H9 (cell line): Measurements from ENCODE around the gene MGAT5B. TPM values are rescaled to one million over a fixed set of nuclear protein-coding genes. Genes with fewer than 3 reads are reported as not detected.

Experiments
- DNase-seq: peaks from one replicate; pipeline ENCODE4 v3.0.0-alpha.2; 2017
- H2AFZ ChIP-seq: one replicate; pipeline ENCODE4 v1.6.1; 2013; ENCODE audit warnings: mild to moderate bottlenecking, low read length, control low read depth, moderate library complexity
- H2AK5ac ChIP-seq: 2 replicates; pipeline ENCODE4 v1.6.1; 2013; ENCODE audit warnings: low read length, control low read depth, mixed read lengths; ENCODE audit not compliant: insufficient read length
- H2BK120ac ChIP-seq: one replicate; pipeline ENCODE4 v1.6.1; 2013; ENCODE audit warnings: low read depth, mild to moderate bottlenecking, low read length, control low read depth, inconsistent platforms; ENCODE audit not compliant: poor library complexity, severe bottlenecking
- H2BK12ac ChIP-seq: 2 replicates; pipeline ENCODE4 v1.6.1; 2013; ENCODE audit warnings: low read length, control low read depth, mixed read lengths, low read depth; ENCODE audit not compliant: insufficient read length
- H2BK15ac ChIP-seq: 2 replicates; pipeline ENCODE4 v1.6.1; 2013; ENCODE audit warnings: low read depth, low read length, control low read depth
- H2BK20ac ChIP-seq: one replicate; pipeline ENCODE4 v1.6.1; 2013; ENCODE audit warnings: low read depth, mild to moderate bottlenecking, low read length, control low read depth, inconsistent platforms; ENCODE audit not compliant: poor library complexity, severe bottlenecking
- H2BK5ac ChIP-seq: 2 replicates; pipeline ENCODE4 v1.6.1; 2013; ENCODE audit warnings: low read length, control low read depth, mixed read lengths; ENCODE audit not compliant: insufficient read length
- H3K14ac ChIP-seq: 2 replicates; pipeline ENCODE4 v1.6.1; 2013; ENCODE audit warnings: low read length, control low read depth; ENCODE audit not compliant: insufficient read depth
- H3K18ac ChIP-seq: 2 replicates; pipeline ENCODE4 v1.6.1; 2013; ENCODE audit warnings: low read depth, mild to moderate bottlenecking, mixed read lengths, low read length, control low read depth; ENCODE audit not compliant: insufficient read length
- H3K23ac ChIP-seq: 2 replicates; pipeline ENCODE4 v1.6.1; 2013; ENCODE audit warnings: low read length, control low read depth, mixed read lengths, low read depth; ENCODE audit not compliant: insufficient read length
- H3K23me2 ChIP-seq: 2 replicates; pipeline ENCODE4 v1.6.1; 2013; ENCODE audit warnings: low read depth, mild to moderate bottlenecking, mixed read lengths, low read length, control low read depth; ENCODE audit not compliant: insufficient read length, poor library complexity, severe bottlenecking
- H3K27ac ChIP-seq: 2 replicates; pipeline ENCODE4 v1.5.1; 2013; ENCODE audit warnings: low read length, control low read depth, mixed read lengths, low read depth; ENCODE audit not compliant: insufficient read length
- H3K27me3 ChIP-seq: 2 replicates; pipeline ENCODE4 v1.6.1; 2013; ENCODE audit warnings: low read length, control low read depth, inconsistent platforms; ENCODE audit not compliant: insufficient read depth
- H3K4ac ChIP-seq: 2 replicates; pipeline ENCODE4 v1.6.1; 2013; ENCODE audit warnings: low read depth, mild to moderate bottlenecking, control low read depth, inconsistent platforms, low read length, moderate library complexity
- H3K4me1 ChIP-seq: 2 replicates; pipeline ENCODE4 v1.6.1; 2013; ENCODE audit warnings: low read length, control low read depth, inconsistent platforms; ENCODE audit not compliant: insufficient read depth
- H3K4me2 ChIP-seq: 2 replicates; pipeline ENCODE4 v1.6.1; 2013; ENCODE audit warnings: low read length, control low read depth, mixed read lengths; ENCODE audit not compliant: insufficient read length, insufficient read depth
- H3K56ac ChIP-seq: 2 replicates; pipeline ENCODE4 v1.6.1; 2013; ENCODE audit warnings: low read depth, mild to moderate bottlenecking, mixed read lengths, low read length, control low read depth; ENCODE audit not compliant: insufficient read length
- H3K79me1 ChIP-seq: 2 replicates; pipeline ENCODE4 v1.6.1; 2013; ENCODE audit warnings: low read depth, mild to moderate bottlenecking, moderate library complexity, low read length, control low read depth, inconsistent platforms; ENCODE audit not compliant: insufficient read depth, poor library complexity, severe bottlenecking
- H3K79me2 ChIP-seq: 2 replicates; pipeline ENCODE4 v1.6.1; 2013; ENCODE audit warnings: low read length, control low read depth, inconsistent platforms; ENCODE audit not compliant: insufficient read depth
- H3K9ac ChIP-seq: 2 replicates; pipeline ENCODE4 v1.6.1; 2013; ENCODE audit warnings: low read length, control low read depth, mixed read lengths; ENCODE audit not compliant: insufficient read length; ENCODE audit errors: extremely low read depth
- H3K9me3 ChIP-seq: one replicate; pipeline ENCODE4 v1.6.1; 2013; ENCODE audit warnings: low read depth, low read length, inconsistent platforms; ENCODE audit not compliant: control insufficient read depth
- H3T11ph ChIP-seq: one replicate; pipeline ENCODE4 v1.6.1; 2013; ENCODE audit warnings: mild to moderate bottlenecking, low read length, control low read depth, inconsistent platforms
- H4K20me1 ChIP-seq: one replicate; pipeline ENCODE4 v1.6.1; 2013; ENCODE audit not compliant: control insufficient read depth, insufficient read length, insufficient read depth
- H4K5ac ChIP-seq: 2 replicates; pipeline ENCODE4 v1.6.1; 2013; ENCODE audit warnings: low read depth, mild to moderate bottlenecking, mixed read lengths, low read length, control low read depth; ENCODE audit not compliant: insufficient read length
- H4K8ac ChIP-seq: replicated peaks from 2 replicates; pipeline ENCODE4 v1.6.1; 2013; ENCODE audit warnings: low read length, control low read depth, mixed read lengths, low read depth; ENCODE audit not compliant: insufficient read length
- H4K91ac ChIP-seq: 2 replicates; pipeline ENCODE4 v1.6.1; 2013; ENCODE audit warnings: low read depth, mild to moderate bottlenecking, moderate library complexity, mixed read lengths, low read length, control low read depth; ENCODE audit not compliant: insufficient read length
- H3K27ac Mint-ChIP-seq, 3 experiments: 2 replicates in 2 of 3; 3 replicates in 1 of 3; pipeline ENCODE4 v1.8.0; 2020 to 2021; ENCODE audit warnings: mixed read lengths in 3 of 3, mild to moderate bottlenecking in 1 of 3, moderate library complexity in 1 of 3
- H3K27me3 Mint-ChIP-seq: 2 replicates; pipeline ENCODE4 v1.8.0; 2021; ENCODE audit warnings: low read depth, mild to moderate bottlenecking, moderate library complexity, mixed read lengths
- H3K36me3 Mint-ChIP-seq, 3 experiments: 2 replicates in 2 of 3; 3 replicates in 1 of 3; pipeline ENCODE4 v1.8.0; 2020 to 2021; ENCODE audit warnings: low read depth in 3 of 3, mixed read lengths in 3 of 3; ENCODE audit not compliant: insufficient read depth in 1 of 3
- H3K4me1 Mint-ChIP-seq, 2 experiments: 2 replicates each; pipeline ENCODE4 v1.8.0; 2020; ENCODE audit warnings: mixed read lengths in 2 of 2
- H3K4me3 Mint-ChIP-seq, 2 experiments: 2 replicates in 1 of 2; 3 replicates in 1 of 2; pipeline ENCODE4 v1.8.0; 2020 to 2021; ENCODE audit warnings: mild to moderate bottlenecking in 2 of 2, mixed read lengths in 2 of 2, moderate library complexity in 1 of 2
- H3K9me3 Mint-ChIP-seq, 2 experiments: 2 replicates in 1 of 2; 3 replicates in 1 of 2; pipeline ENCODE4 v1.8.0; 2020; ENCODE audit warnings: mild to moderate bottlenecking in 2 of 2, mixed read lengths in 2 of 2, moderate library complexity in 1 of 2
- WGBS: extraction: QIAGEN DNeasy Blood & Tissue Kit; methylation state at CpG from one replicate; pipeline ENCODE4 v1.1.7; 2013; ENCODE audit warnings: missing lambda C conversion rate, low lambda C conversion rate, mixed read lengths; ENCODE audit not compliant: insufficient read length; ENCODE audit errors: extremely low coverage; 5-methylcytosine and 5-hydroxymethylcytosine counted together
- total RNA-seq: library from RNA; stranded (reverse); gene quantifications from 2 replicates; pipeline ENCODE4 v1.2.1, GENCODE V29; 2021
- TF ChIP-seq, protein P1 (sequence below): fragments of 200-600 bp; sonication (generic); conservative IDR thresholded peaks from 3 replicates; pipeline ENCODE4 v1.8.0; 2021; ENCODE audit warnings: antibody characterized with exemption, mild to moderate bottlenecking

MGAT5B gene
- total RNA-seq, 1 experiment from 2014 or later: 4.9 TPM

- H3K14ac ChIP-seq: no peak overlapping the region
- no peak overlapping the region for H3K9ac ChIP-seq
- H3K23me2 ChIP-seq: peaks cover 2% of the 10 kb centered on the region
- H3T11ph ChIP-seq: no peak overlapping the region
- H4K91ac ChIP-seq: no peak overlapping the region
- H2BK120ac ChIP-seq: no peak overlapping the region
- no peak overlapping the region for H3K4ac ChIP-seq
- no peak overlapping the region for H4K5ac ChIP-seq
- H2BK12ac ChIP-seq: no peak overlapping the region
- no peak overlapping the region for H2BK5ac ChIP-seq
- H3K4me3 Mint-ChIP-seq: no peak overlapping the region
- no peaks in the 10 kb centered on the region for H4K20me1 ChIP-seq
- no peak overlapping the region for H3K4me2 ChIP-seq
- no peak overlapping the region for H4K8ac ChIP-seq
- H3K18ac ChIP-seq: no peak overlapping the region
- H3K79me1 ChIP-seq: no peaks in the 10 kb centered on the region
- H2AK5ac ChIP-seq: no peak overlapping the region
- H3K23ac ChIP-seq: no peak overlapping the region
- TF ChIP-seq, protein P1, sequence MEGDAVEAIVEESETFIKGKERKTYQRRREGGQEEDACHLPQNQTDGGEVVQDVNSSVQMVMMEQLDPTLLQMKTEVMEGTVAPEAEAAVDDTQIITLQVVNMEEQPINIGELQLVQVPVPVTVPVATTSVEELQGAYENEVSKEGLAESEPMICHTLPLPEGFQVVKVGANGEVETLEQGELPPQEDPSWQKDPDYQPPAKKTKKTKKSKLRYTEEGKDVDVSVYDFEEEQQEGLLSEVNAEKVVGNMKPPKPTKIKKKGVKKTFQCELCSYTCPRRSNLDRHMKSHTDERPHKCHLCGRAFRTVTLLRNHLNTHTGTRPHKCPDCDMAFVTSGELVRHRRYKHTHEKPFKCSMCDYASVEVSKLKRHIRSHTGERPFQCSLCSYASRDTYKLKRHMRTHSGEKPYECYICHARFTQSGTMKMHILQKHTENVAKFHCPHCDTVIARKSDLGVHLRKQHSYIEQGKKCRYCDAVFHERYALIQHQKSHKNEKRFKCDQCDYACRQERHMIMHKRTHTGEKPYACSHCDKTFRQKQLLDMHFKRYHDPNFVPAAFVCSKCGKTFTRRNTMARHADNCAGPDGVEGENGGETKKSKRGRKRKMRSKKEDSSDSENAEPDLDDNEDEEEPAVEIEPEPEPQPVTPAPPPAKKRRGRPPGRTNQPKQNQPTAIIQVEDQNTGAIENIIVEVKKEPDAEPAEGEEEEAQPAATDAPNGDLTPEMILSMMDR: no peak
- H3K9me3 ChIP-seq: no peaks in the 10 kb centered on the region
- H2BK20ac ChIP-seq: no peak overlapping the region
- no peaks in the 10 kb centered on the region for H3K27me3 ChIP-seq
- H2AFZ ChIP-seq: no peak overlapping the region
- H3K27me3 Mint-ChIP-seq: no peaks in the 10 kb centered on the region; the same call in 1 of the 2 replicates
- no peak overlapping the region for H2BK15ac ChIP-seq
- no CpG with 5 or more reads among the region's 3 CpGs for WGBS
- no peaks in the 10 kb centered on the region for H3K79me2 ChIP-seq
- H3K27ac ChIP-seq: no peak overlapping the region
- peaks cover 0 to 3% (median 0%) of the 10 kb centered on the region in 3 experiments; a peak in 1 of 7 replicates for H3K36me3 Mint-ChIP-seq
- H3K9me3 Mint-ChIP-seq: no peaks in the 10 kb centered on the region
- H3K56ac ChIP-seq: no peak overlapping the region
- H3K4me1 Mint-ChIP-seq: peaks cover 0 to 12% of the 10 kb centered on the region in 2 experiments; a peak in 3 of 4 replicates
- no peak for DNase-seq
- H3K4me1 ChIP-seq: no peaks in the 10 kb centered on the region
- no peak overlapping the region for H3K27ac Mint-ChIP-seq
Observed at GRCh38 chr17:76935331-76935730, 67.1 kb downstream of the MGAT5B start.
